MCF 10A (cell line): ENCODE data around the gene PAQR3. TPM values are rescaled to one million over a fixed set of nuclear protein-coding genes. Genes with fewer than 3 reads are reported as not detected.

ENCODE experiments used
- BruUV-seq: library from RNA; stranded (reverse); fragments of 400-500 nt; replicated peaks from 2 replicates; lab custom pipeline; 2021; lab: Mats Ljungman, UMichigan
- CTCF ChIA-PET: fragments of 300-600 bp; sonication (Branson Sonifier 250); formaldehyde crosslinking; extraction: SDS; loops from one replicate; lab custom pipeline; 2021; ENCODE audit warnings: antibody characterized with exemption, inconsistent platforms; lab: Yijun Ruan, JAX
- POLR2A ChIA-PET: fragments of 300-600, 350-650 bp; sonication (Branson Sonifier 250); formaldehyde crosslinking; extraction: SDS; loops from one replicate; lab custom pipeline; 2020; ENCODE audit warnings: antibody characterized with exemption, inconsistent platforms; lab: Yijun Ruan, JAX
- DNase-seq: peaks from one replicate; pipeline ENCODE4 v3.0.0-alpha.2; 2018; ENCODE audit not compliant: unreplicated experiment
- H3K27ac Mint-ChIP-seq: one replicate; pipeline ENCODE4 v1.8.0; 2022; ENCODE audit warnings: mild to moderate bottlenecking, low read depth, mixed read lengths; ENCODE audit not compliant: unreplicated experiment
- H3K27me3 Mint-ChIP-seq: one replicate; pipeline ENCODE4 v1.8.0; 2022; ENCODE audit warnings: mixed read lengths; ENCODE audit not compliant: insufficient read depth, unreplicated experiment
- H3K36me3 Mint-ChIP-seq: one replicate; pipeline ENCODE4 v1.8.0; 2022; ENCODE audit warnings: mild to moderate bottlenecking, moderate library complexity, mixed read lengths; ENCODE audit not compliant: insufficient read depth, unreplicated experiment
- H3K4me1 Mint-ChIP-seq: one replicate; pipeline ENCODE4 v1.8.0; 2022; ENCODE audit warnings: mixed read lengths; ENCODE audit not compliant: insufficient read depth, unreplicated experiment
- H3K4me3 Mint-ChIP-seq: one replicate; pipeline ENCODE4 v1.8.0; 2022; ENCODE audit warnings: mild to moderate bottlenecking, moderate library complexity, mixed read lengths; ENCODE audit not compliant: unreplicated experiment
- H3K9me3 Mint-ChIP-seq: one replicate; pipeline ENCODE4 v1.8.0; 2022; ENCODE audit warnings: mixed read lengths; ENCODE audit not compliant: unreplicated experiment
- intact Hi-C: fragments of 100-400 bp; cut with micrococcal nuclease; formaldehyde crosslinking; loops from 2 replicates; pipeline ENCODE4 v1.14.1; 2022
- total RNA-seq: library from RNA; stranded (reverse); gene quantifications from 2 replicates; pipeline ENCODE4 v1.2.3, GENCODE V29; 2022
- TF ChIP-seq, protein P1 (sequence below): fragments of 200-600 bp; IDR thresholded peaks from one replicate; pipeline ENCODE4 v1.8.0; 2022; ENCODE audit warnings: antibody characterized with exemption, mild to moderate bottlenecking; ENCODE audit not compliant: unreplicated experiment

Gene PAQR3
- total RNA-seq, 1 experiment from 2014 or later = 11.2 TPM

GRCh38 chr4:78907638-78908037 is 31.6 kb downstream of the PAQR3 start:
- intact Hi-C loops = no loop called here
- Mint-ChIP-seq H3K4me3 (no peak overlapping the region), H3K36me3 (peaks cover 29% of the 10 kb centered on the region), H3K4me1 (no peaks in the 10 kb centered on the region), H3K27ac (no peak overlapping the region), H3K27me3 (no peaks in the 10 kb centered on the region), H3K9me3 (no peaks in the 10 kb centered on the region)
- POLR2A ChIA-PET = no interaction called here
- TF ChIP-seq, protein P1, sequence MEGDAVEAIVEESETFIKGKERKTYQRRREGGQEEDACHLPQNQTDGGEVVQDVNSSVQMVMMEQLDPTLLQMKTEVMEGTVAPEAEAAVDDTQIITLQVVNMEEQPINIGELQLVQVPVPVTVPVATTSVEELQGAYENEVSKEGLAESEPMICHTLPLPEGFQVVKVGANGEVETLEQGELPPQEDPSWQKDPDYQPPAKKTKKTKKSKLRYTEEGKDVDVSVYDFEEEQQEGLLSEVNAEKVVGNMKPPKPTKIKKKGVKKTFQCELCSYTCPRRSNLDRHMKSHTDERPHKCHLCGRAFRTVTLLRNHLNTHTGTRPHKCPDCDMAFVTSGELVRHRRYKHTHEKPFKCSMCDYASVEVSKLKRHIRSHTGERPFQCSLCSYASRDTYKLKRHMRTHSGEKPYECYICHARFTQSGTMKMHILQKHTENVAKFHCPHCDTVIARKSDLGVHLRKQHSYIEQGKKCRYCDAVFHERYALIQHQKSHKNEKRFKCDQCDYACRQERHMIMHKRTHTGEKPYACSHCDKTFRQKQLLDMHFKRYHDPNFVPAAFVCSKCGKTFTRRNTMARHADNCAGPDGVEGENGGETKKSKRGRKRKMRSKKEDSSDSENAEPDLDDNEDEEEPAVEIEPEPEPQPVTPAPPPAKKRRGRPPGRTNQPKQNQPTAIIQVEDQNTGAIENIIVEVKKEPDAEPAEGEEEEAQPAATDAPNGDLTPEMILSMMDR = no peak
- CTCF ChIA-PET = interaction anchor here (0.7 kb wide), 1 partner anchor 949 kb away, joined by 3 read pairs; no protein-coding TSS in a partner anchor
- no peak for DNase-seq
- no TSS peak for BruUV-seq

GRCh38 chr4:78904143-78904542 is 35.1 kb downstream of the PAQR3 start:
- DNase-seq = no peak
- H3K4me1 Mint-ChIP-seq = no peaks in the 10 kb centered on the region
- ChIA-PET CTCF (no interaction called here), POLR2A (no interaction called here)
- H3K36me3 Mint-ChIP-seq = peaks cover 21% of the 10 kb centered on the region
- BruUV-seq = no TSS peak
- intact Hi-C loops = no loop called here
- no peak overlapping the region for H3K4me3 Mint-ChIP-seq
- no peak overlapping the region for H3K27ac Mint-ChIP-seq
- H3K27me3 Mint-ChIP-seq = no peaks in the 10 kb centered on the region
- no peaks in the 10 kb centered on the region for H3K9me3 Mint-ChIP-seq
- TF ChIP-seq, protein P1 = no peak

- no TSS peak for BruUV-seq
- ChIA-PET POLR2A (no interaction called here), CTCF (no interaction called here)
- Mint-ChIP-seq H3K27me3 (no peaks in the 10 kb centered on the region), H3K36me3 (peaks cover 20% of the 10 kb centered on the region), H3K4me1 (no peaks in the 10 kb centered on the region), H3K27ac (no peak overlapping the region), H3K9me3 (no peaks in the 10 kb centered on the region), H3K4me3 (no peak overlapping the region)
- TF ChIP-seq, protein P1 = no peak
- no peak for DNase-seq
- intact Hi-C loops = no loop called here
Measured at GRCh38 chr4:78902298-78902697, 36.9 kb downstream of the PAQR3 start.

DNA sequence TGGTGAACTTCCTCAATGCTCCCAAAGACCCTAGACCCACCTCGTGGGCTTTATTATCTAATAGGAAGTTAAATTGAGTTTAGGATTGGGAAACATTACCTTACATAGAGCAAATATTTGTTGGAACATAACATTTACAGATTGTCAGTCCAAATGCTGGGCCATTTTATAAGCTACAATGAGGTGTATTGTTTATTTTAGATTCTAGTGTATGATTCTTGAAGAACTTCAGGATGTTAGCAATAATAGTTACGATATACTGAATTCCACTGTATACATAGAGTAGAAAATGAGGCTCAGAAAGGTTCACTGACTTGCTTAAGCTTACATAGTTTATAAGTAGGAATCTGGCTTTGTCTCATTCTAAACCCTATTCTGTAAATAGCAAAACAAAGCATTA is 37.4 kb downstream of the PAQR3 start:
- no peak overlapping the region for H3K4me3 Mint-ChIP-seq
- no peak overlapping the region for H3K27ac Mint-ChIP-seq
- intact Hi-C loops = no loop called here
- TF ChIP-seq, protein P1 = no peak
- no peaks in the 10 kb centered on the region for H3K9me3 Mint-ChIP-seq
- POLR2A ChIA-PET = no interaction called here
- H3K4me1 Mint-ChIP-seq = no peaks in the 10 kb centered on the region
- H3K36me3 Mint-ChIP-seq = peaks cover 20% of the 10 kb centered on the region
- no TSS peak for BruUV-seq
- CTCF ChIA-PET = no interaction called here
- no peak for DNase-seq
- H3K27me3 Mint-ChIP-seq = no peaks in the 10 kb centered on the region
